SK-N-SH (cell line): ENCODE results near the gene MRFAP1. TPM values are rescaled to one million over a fixed set of nuclear protein-coding genes. Genes with fewer than 3 reads are reported as not detected.

Experiments
- CTCF ChIA-PET: fragments of 300-600, 350-600 bp; formaldehyde crosslinking; extraction: SDS; loops from one replicate; lab custom pipeline; 2021; lab: Yijun Ruan, JAX
- POLR2A ChIA-PET: fragments of 350-600 bp; sonication (Branson Sonifier 250); formaldehyde crosslinking; extraction: SDS; loops from one replicate; lab custom pipeline; 2020; ENCODE audit warnings: antibody characterized with exemption, inconsistent platforms; lab: Yijun Ruan, JAX
- DNase-seq: peaks from one replicate; pipeline ENCODE4 v3.0.0; 2012
- H2AFZ ChIP-seq: fragments of 200-600 bp; sonication (generic); 2 replicates; pipeline ENCODE4 v1.8.1; 2016; ENCODE audit warnings: antibody characterized with exemption, mild to moderate bottlenecking, low read depth
- H3F3A ChIP-seq: fragments of 200-600 bp; sonication (generic); replicated peaks from 2 replicates; pipeline ENCODE3; 2016; ENCODE audit warnings: antibody characterized with exemption, mild to moderate bottlenecking; ENCODE audit not compliant: insufficient read depth
- H3K27ac ChIP-seq, 2 experiments: fragments of 200-500 bp in 1 of 2; fragments of 200-600 bp in 1 of 2; sonication (Bioruptor generic) in 1 of 2; sonication (generic), shearing (Covaris generic) in 1 of 2; 2 replicates each; pipeline versions ENCODE4 v1.5.1 to v1.6.1; 2014 to 2016; ENCODE audit warnings: low read depth in 2 of 2, inconsistent platforms in 1 of 2, low read length in 1 of 2, mild to moderate bottlenecking in 1 of 2, mixed read lengths in 1 of 2
- H3K27me3 ChIP-seq: fragments of 200-600 bp; sonication (generic), shearing (Covaris generic); 2 replicates; pipeline ENCODE4 v1.6.1; 2016; ENCODE audit warnings: mixed run types; ENCODE audit not compliant: insufficient read depth
- H3K36me3 ChIP-seq, 2 experiments: fragments of 200-500 bp in 1 of 2; fragments of 200-600 bp in 1 of 2; sonication (Bioruptor generic) in 1 of 2; sonication (generic) in 1 of 2; replicated peaks in 1 of 2; 2 replicates each; pipeline versions ENCODE3 to v1.5.1; 2014 to 2016; ENCODE audit warnings: low read length in 1 of 2, mild to moderate bottlenecking in 1 of 2; ENCODE audit not compliant: insufficient read depth in 2 of 2, control insufficient read depth in 1 of 2
- H3K4me1 ChIP-seq, 2 experiments: fragments of 200-500 bp in 1 of 2; fragments of 200-600 bp in 1 of 2; sonication (Bioruptor generic) in 1 of 2; sonication (generic), shearing (Covaris generic) in 1 of 2; 2 replicates each; pipeline versions ENCODE4 v1.5.1 to v1.6.1; 2014 to 2016; ENCODE audit warnings: low read depth in 1 of 2, low read length in 1 of 2, mixed run types in 1 of 2; ENCODE audit not compliant: insufficient read depth in 2 of 2, control insufficient read depth in 1 of 2
- H3K4me2 ChIP-seq: fragments of 200-600 bp; sonication (generic), shearing (Covaris generic); 2 replicates; pipeline ENCODE4 v1.6.1; 2017; ENCODE audit warnings: mixed run types
- H3K4me3 ChIP-seq, 2 experiments: fragments of 200-500 bp in 1 of 2; fragments of 200-600 bp in 1 of 2; sonication (Bioruptor generic) in 1 of 2; sonication (generic), shearing (Covaris generic) in 1 of 2; 2 replicates each; pipeline versions ENCODE4 v1.5.1 to v1.8.1; 2014 to 2016; ENCODE audit warnings: low read depth in 2 of 2, inconsistent platforms in 1 of 2, low read length in 1 of 2, mild to moderate bottlenecking in 1 of 2, mixed read lengths in 1 of 2, moderate library complexity in 1 of 2
- H3K79me2 ChIP-seq: fragments of 200-600 bp; sonication (generic); 2 replicates; pipeline ENCODE4 v1.8.1; 2017; ENCODE audit warnings: mild to moderate bottlenecking; ENCODE audit not compliant: insufficient read depth
- H3K9ac ChIP-seq: fragments of 200-600 bp; sonication (generic); 2 replicates; pipeline ENCODE4 v1.6.1; 2017; ENCODE audit warnings: mixed run types
- H3K9me2 ChIP-seq: fragments of 200-600 bp; sonication (generic); 2 replicates; pipeline ENCODE4 v1.6.1; 2017; ENCODE audit warnings: mixed run types
- H3K9me3 ChIP-seq: fragments of 200-600 bp; sonication (generic); 2 replicates; pipeline ENCODE4 v1.6.1; 2017; ENCODE audit warnings: mixed run types, mild to moderate bottlenecking, moderate library complexity
- H4K20me1 ChIP-seq: fragments of 200-600 bp; sonication (generic); 2 replicates; pipeline ENCODE4 v1.6.1; 2017; ENCODE audit warnings: mild to moderate bottlenecking, mixed run types; ENCODE audit not compliant: insufficient read depth
- CTCF ChIP-seq: fragments of 200-600 bp; sonication (generic); IDR thresholded peaks from 2 replicates; pipeline ENCODE4 v1.6.1; 2017; ENCODE audit warnings: antibody characterized with exemption, mild to moderate bottlenecking, moderate library complexity
- FOSL2 ChIP-seq: IDR thresholded peaks from 2 replicates; pipeline ENCODE4 v1.4.0; 2012; ENCODE audit warnings: low read depth, mild to moderate bottlenecking, moderate library complexity, borderline replicate concordance
- FOXJ3 ChIP-seq: sonication (generic); formaldehyde crosslinking; IDR thresholded peaks from 2 replicates; pipeline ENCODE4 v1.5.1; 2020; ENCODE audit warnings: mild to moderate bottlenecking, missing genetic modification reagents
- FOXM1 ChIP-seq: IDR thresholded peaks from 2 replicates; pipeline ENCODE4 v1.4.0; 2012; ENCODE audit warnings: low read depth, mild to moderate bottlenecking
- GABPA ChIP-seq: IDR thresholded peaks from 2 replicates; pipeline ENCODE4 v1.4.0; 2012; ENCODE audit warnings: low read depth, mild to moderate bottlenecking
- GATA2 ChIP-seq: sonication (generic); formaldehyde crosslinking; IDR thresholded peaks from 2 replicates; pipeline ENCODE4 v1.5.0; 2020; ENCODE audit warnings: mild to moderate bottlenecking, missing genetic modification reagents
- IRF3 ChIP-seq: fragments of 150-350 bp; IDR thresholded peaks from 2 replicates; pipeline ENCODE4 v1.6.1; 2016; ENCODE audit warnings: mild to moderate bottlenecking, low read depth, low read length
- JUND ChIP-seq: IDR thresholded peaks from 2 replicates; pipeline ENCODE4 v1.4.0; 2012
- MEF2A ChIP-seq: IDR thresholded peaks from 2 replicates; pipeline ENCODE4 v1.4.0; 2012; ENCODE audit warnings: low read depth, borderline replicate concordance
- MXI1 ChIP-seq: IDR thresholded peaks from 2 replicates; pipeline ENCODE4 v1.6.1; 2012; ENCODE audit warnings: mild to moderate bottlenecking, low read depth, low read length, improper control_type of control experiment
- NRF1 ChIP-seq: IDR thresholded peaks from 2 replicates; pipeline ENCODE4 v1.6.1; 2012; ENCODE audit warnings: low read depth, mild to moderate bottlenecking, low read length
- PBX3 ChIP-seq: IDR thresholded peaks from 2 replicates; pipeline ENCODE4; 2012
- POLR2AphosphoS5 ChIP-seq: IDR thresholded peaks from 2 replicates; pipeline ENCODE4 v1.6.1; 2012; ENCODE audit warnings: low read depth, low read length
- RAD21 ChIP-seq: IDR thresholded peaks from 2 replicates; pipeline ENCODE4 v1.6.1; 2012; ENCODE audit warnings: mild to moderate bottlenecking, low read length
- RFX5 ChIP-seq: IDR thresholded peaks from 2 replicates; pipeline ENCODE4 v1.6.1; 2012; ENCODE audit warnings: mild to moderate bottlenecking, improper control_type of control experiment, low read length
- RXRA ChIP-seq: IDR thresholded peaks from 2 replicates; pipeline ENCODE4 v1.4.0; 2012; ENCODE audit warnings: low read depth, mild to moderate bottlenecking, borderline replicate concordance
- SIN3A ChIP-seq: IDR thresholded peaks from 2 replicates; pipeline ENCODE4 v1.6.1; 2012; ENCODE audit warnings: low read depth, mild to moderate bottlenecking, low read length, moderate library complexity, borderline replicate concordance
- SMC3 ChIP-seq: IDR thresholded peaks from 2 replicates; pipeline ENCODE4 v1.6.1; 2012; ENCODE audit warnings: low read depth, low read length, improper control_type of control experiment
- USF2 ChIP-seq: fragments of 150-350 bp; IDR thresholded peaks from 2 replicates; pipeline ENCODE4 v1.6.1; 2017; ENCODE audit warnings: antibody characterized with exemption, low read length, low read depth, borderline replicate concordance
- YY1 ChIP-seq: IDR thresholded peaks from 2 replicates; pipeline ENCODE4 v1.4.0; 2012; ENCODE audit warnings: low read depth, mild to moderate bottlenecking
- WGBS: methylation state at CpG from one replicate; pipeline ENCODE4 v1.1.6; 2017; ENCODE audit warnings: low lambda C conversion rate; 5-methylcytosine and 5-hydroxymethylcytosine counted together
- polyA plus RNA-seq, 3 experiments: library from polyadenylated mRNA; depleted of rRNA; stranded (reverse); fragments of >200 nt; gene quantifications; 2 replicates each; pipeline ENCODE4 v1.2.3, GENCODE V29; 2012

MRFAP1 gene
- polyA plus RNA-seq, 1 of the 3 experiments (the other 2 are of a cell fraction) = 416 TPM

GRCh38 chr4:6662591-6662990 is 22.1 kb downstream of the MRFAP1 start:
- H4K20me1 ChIP-seq = no peaks in the 10 kb centered on the region
- no peaks in the 10 kb centered on the region for H3K79me2 ChIP-seq
- TF ChIP-seq YY1 (no peak), SIN3A (no peak), RXRA (no peak), MEF2A (no peak), SMC3 (no peak), FOXJ3 (no peak), RAD21 (no peak), FOSL2 (no peak), IRF3 (no peak), POLR2AphosphoS5 (no peak), PBX3 (no peak), FOXM1 (no peak), RFX5 (no peak), MXI1 (no peak), USF2 (no peak), NRF1 (no peak), GATA2 (no peak), CTCF (no peak), GABPA (no peak), JUND (no peak)
- no peak overlapping the region for H3K4me2 ChIP-seq
- H3K9me3 ChIP-seq = no peaks in the 10 kb centered on the region
- ChIA-PET CTCF (interaction anchor here (1.0 to 4.1 kb wide), 2 partner anchors 12 to 102 kb away, joined by 3 to 25 read pairs; a partner anchor contains a TSS), POLR2A (interaction anchor here (0.6 to 1.1 kb wide), 2 partner anchors 15 to 31 kb away, joined by 3 read pairs; partner anchors contain the start of gene S100P)
- 81% methylated on average over 3 of the region's 3 CpGs for WGBS
- H3F3A ChIP-seq = no peaks in the 10 kb centered on the region
- H3K4me3 ChIP-seq = no peak overlapping the region
- H3K9ac ChIP-seq = no peak overlapping the region
- H3K4me1 ChIP-seq = peaks cover 0 to 3% of the 10 kb centered on the region in 2 experiments; a peak in 1 of 4 replicates
- no peak overlapping the region for H2AFZ ChIP-seq
- H3K27ac ChIP-seq = no peak overlapping the region
- H3K9me2 ChIP-seq = no peaks in the 10 kb centered on the region
- no peak for DNase-seq
- no peaks in the 10 kb centered on the region for H3K27me3 ChIP-seq
- no peaks in the 10 kb centered on the region for H3K36me3 ChIP-seq
